HEK293T (cell line): Measurements from ENCODE around the gene CEP97.

Experiments used
- FOXK2 ChIP-seq: fragments of 450-650 bp; IDR thresholded peaks from 2 replicates; pipeline ENCODE4 v1.6.1; 2016; ENCODE audit warnings: mild to moderate bottlenecking
- SUZ12 ChIP-seq: fragments of 450-650 bp; IDR thresholded peaks from 2 replicates; pipeline ENCODE4 v1.6.1; 2016; ENCODE audit warnings: mild to moderate bottlenecking

DNA sequence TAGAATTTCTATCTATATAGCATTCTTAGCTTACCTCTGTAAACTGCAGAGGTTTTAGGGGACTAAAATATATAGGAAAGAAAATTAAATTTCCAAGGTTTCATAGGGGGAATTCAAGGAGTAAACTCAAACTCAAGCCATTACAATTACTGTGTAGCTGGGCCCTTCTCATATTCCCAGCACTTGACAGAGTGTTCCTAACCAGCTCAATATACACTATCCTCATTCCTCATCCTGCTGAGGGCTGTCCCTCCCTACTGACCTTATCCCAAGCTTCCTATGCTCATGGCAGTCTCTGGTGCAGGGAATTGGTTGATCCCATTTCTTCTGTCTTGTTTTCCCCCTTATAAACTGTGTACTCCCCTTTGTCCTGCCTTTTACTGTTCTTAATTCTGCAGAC, 88.5 kb downstream of the CEP97 start:
- TF ChIP-seq FOXK2, result no peak
- TF ChIP-seq SUZ12, result no peak
